PC-9 (cell line): ENCODE data around the gene MIF.

Source experiments
- CTCF ChIP-seq: fragments of 200-600 bp; sonication (generic); conservative IDR thresholded peaks from 2 replicates; pipeline ENCODE4 v1.6.1; 2017; ENCODE audit warnings: mixed run types, antibody characterized with exemption, mild to moderate bottlenecking, moderate library complexity
- EZH2 ChIP-seq: fragments of 200-600 bp; sonication (generic); IDR thresholded peaks from 2 replicates; pipeline ENCODE4 v1.8.0; 2017; ENCODE audit warnings: antibody characterized with exemption, low read depth

- TF ChIP-seq CTCF: no peak
- no peak for TF ChIP-seq EZH2
Observed at GRCh38 chr22:23912293-23912903, 18.2 kb downstream of the MIF start.
